Activated CD4-positive, alpha-beta T cell treated with anti-CD3 and anti-CD28 coated beads, Interleukin-10, Interleukin-2, amounts not matched to agents 100 ng/mL and 50 ng/mL, durations not matched to agents 16 hours and 8 hours (primary cell): ENCODE results near the gene FAM3D.

Source experiments
- DNase-seq: peaks from one replicate; pipeline ENCODE4 v3.0.0-alpha.2; 2020

The FAM3D gene

GRCh38 chr3:58625196-58625824, 41.3 kb downstream of the FAM3D start:
- DNase-seq, result no peak

GRCh38 chr3:58624550-58624949, 42.0 kb downstream of the FAM3D start:
- no peak for DNase-seq

GRCh38 chr3:58623961-58624360, 42.6 kb downstream of the FAM3D start:
- no peak for DNase-seq

- DNase-seq, result no peak
Observed at GRCh38 chr3:58623478-58623877, 43.1 kb downstream of the FAM3D start.

GRCh38 chr3:58622892-58623291, 43.7 kb downstream of the FAM3D start:
- no peak for DNase-seq

GRCh38 chr3:58622436-58622835, 44.1 kb downstream of the FAM3D start:
- DNase-seq, result no peak

GRCh38 chr3:58621086-58621830, 45.3 kb downstream of the FAM3D start:
- no peak for DNase-seq

GRCh38 chr3:58620421-58620820, 46.2 kb downstream of the FAM3D start:
- DNase-seq, result no peak

- DNase-seq, result no peak
Observed at GRCh38 chr3:58617338-58617761, 49.2 kb downstream of the FAM3D start.

GRCh38 chr3:58613236-58614132, 53.1 kb downstream of the FAM3D start:
- DNase-seq, result no peak

GRCh38 chr3:58612830-58613229, 53.7 kb downstream of the FAM3D start:
- no peak for DNase-seq

- peak; percentile 74 for DNase-seq
Observed at GRCh38 chr3:58609990-58610389, 56.6 kb downstream of the FAM3D start.

GRCh38 chr3:58608648-58609047, 57.9 kb downstream of the FAM3D start:
- no peak for DNase-seq

GRCh38 chr3:58607816-58608215, 58.8 kb downstream of the FAM3D start:
- DNase-seq, result peak; percentile 84

- no peak for DNase-seq
Observed at GRCh38 chr3:58606693-58607092, 59.9 kb downstream of the FAM3D start.

- no peak for DNase-seq
Observed at GRCh38 chr3:58604031-58604430, 62.5 kb downstream of the FAM3D start.

GRCh38 chr3:58603606-58604005, 63.0 kb downstream of the FAM3D start:
- no peak for DNase-seq

GRCh38 chr3:58597770-58598310, 68.7 kb downstream of the FAM3D start:
- no peak for DNase-seq

GRCh38 chr3:58596834-58597518, 69.6 kb downstream of the FAM3D start:
- DNase-seq, result no peak

- DNase-seq, result no peak
Observed at GRCh38 chr3:58594117-58594516, 72.5 kb downstream of the FAM3D start.

GRCh38 chr3:58591517-58592510, 74.8 kb downstream of the FAM3D start:
- DNase-seq, result no peak
